Measurements from ENCODE around the gene WDR82. TPM values are rescaled to one million over a fixed set of nuclear protein-coding genes. Genes with fewer than 3 reads are reported as not detected.

The WDR82 gene
- total and polyA plus RNA-seq, 2 experiments from 2014 or later: 25.2 to 71.8 TPM

- TF ChIP-seq, protein P1, sequence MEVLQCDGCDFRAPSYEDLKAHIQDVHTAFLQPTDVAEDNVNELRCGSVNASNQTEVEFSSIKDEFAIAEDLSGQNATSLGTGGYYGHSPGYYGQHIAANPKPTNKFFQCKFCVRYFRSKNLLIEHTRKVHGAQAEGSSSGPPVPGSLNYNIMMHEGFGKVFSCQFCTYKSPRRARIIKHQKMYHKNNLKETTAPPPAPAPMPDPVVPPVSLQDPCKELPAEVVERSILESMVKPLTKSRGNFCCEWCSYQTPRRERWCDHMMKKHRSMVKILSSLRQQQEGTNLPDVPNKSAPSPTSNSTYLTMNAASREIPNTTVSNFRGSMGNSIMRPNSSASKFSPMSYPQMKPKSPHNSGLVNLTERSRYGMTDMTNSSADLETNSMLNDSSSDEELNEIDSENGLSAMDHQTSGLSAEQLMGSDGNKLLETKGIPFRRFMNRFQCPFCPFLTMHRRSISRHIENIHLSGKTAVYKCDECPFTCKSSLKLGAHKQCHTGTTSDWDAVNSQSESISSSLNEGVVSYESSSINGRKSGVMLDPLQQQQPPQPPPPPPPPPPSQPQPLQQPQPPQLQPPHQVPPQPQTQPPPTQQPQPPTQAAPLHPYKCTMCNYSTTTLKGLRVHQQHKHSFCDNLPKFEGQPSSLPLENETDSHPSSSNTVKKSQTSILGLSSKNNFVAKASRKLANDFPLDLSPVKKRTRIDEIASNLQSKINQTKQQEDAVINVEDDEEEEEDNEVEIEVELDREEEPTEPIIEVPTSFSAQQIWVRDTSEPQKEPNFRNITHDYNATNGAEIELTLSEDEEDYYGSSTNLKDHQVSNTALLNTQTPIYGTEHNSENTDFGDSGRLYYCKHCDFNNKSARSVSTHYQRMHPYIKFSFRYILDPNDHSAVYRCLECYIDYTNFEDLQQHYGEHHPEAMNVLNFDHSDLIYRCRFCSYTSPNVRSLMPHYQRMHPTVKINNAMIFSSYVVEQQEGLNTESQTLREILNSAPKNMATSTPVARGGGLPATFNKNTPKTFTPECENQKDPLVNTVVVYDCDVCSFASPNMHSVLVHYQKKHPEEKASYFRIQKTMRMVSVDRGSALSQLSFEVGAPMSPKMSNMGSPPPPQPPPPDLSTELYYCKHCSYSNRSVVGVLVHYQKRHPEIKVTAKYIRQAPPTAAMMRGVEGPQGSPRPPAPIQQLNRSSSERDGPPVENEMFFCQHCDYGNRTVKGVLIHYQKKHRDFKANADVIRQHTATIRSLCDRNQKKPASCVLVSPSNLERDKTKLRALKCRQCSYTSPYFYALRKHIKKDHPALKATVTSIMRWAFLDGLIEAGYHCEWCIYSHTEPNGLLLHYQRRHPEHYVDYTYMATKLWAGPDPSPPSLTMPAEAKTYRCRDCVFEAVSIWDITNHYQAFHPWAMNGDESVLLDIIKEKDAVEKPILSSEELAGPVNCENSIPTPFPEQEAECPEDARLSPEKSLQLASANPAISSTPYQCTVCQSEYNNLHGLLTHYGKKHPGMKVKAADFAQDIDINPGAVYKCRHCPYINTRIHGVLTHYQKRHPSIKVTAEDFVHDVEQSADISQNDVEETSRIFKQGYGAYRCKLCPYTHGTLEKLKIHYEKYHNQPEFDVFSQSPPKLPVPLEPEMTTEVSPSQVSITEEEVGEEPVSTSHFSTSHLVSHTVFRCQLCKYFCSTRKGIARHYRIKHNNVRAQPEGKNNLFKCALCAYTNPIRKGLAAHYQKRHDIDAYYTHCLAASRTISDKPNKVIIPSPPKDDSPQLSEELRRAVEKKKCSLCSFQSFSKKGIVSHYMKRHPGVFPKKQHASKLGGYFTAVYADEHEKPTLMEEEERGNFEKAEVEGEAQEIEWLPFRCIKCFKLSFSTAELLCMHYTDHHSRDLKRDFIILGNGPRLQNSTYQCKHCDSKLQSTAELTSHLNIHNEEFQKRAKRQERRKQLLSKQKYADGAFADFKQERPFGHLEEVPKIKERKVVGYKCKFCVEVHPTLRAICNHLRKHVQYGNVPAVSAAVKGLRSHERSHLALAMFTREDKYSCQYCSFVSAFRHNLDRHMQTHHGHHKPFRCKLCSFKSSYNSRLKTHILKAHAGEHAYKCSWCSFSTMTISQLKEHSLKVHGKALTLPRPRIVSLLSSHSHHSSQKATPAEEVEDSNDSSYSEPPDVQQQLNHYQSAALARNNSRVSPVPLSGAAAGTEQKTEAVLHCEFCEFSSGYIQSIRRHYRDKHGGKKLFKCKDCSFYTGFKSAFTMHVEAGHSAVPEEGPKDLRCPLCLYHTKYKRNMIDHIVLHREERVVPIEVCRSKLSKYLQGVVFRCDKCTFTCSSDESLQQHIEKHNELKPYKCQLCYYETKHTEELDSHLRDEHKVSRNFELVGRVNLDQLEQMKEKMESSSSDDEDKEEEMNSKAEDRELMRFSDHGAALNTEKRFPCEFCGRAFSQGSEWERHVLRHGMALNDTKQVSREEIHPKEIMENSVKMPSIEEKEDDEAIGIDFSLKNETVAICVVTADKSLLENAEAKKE (CRISPR knock-in tag; IDR thresholded peaks at IDR 0.05): no peak
- TF ChIP-seq, protein P2, sequence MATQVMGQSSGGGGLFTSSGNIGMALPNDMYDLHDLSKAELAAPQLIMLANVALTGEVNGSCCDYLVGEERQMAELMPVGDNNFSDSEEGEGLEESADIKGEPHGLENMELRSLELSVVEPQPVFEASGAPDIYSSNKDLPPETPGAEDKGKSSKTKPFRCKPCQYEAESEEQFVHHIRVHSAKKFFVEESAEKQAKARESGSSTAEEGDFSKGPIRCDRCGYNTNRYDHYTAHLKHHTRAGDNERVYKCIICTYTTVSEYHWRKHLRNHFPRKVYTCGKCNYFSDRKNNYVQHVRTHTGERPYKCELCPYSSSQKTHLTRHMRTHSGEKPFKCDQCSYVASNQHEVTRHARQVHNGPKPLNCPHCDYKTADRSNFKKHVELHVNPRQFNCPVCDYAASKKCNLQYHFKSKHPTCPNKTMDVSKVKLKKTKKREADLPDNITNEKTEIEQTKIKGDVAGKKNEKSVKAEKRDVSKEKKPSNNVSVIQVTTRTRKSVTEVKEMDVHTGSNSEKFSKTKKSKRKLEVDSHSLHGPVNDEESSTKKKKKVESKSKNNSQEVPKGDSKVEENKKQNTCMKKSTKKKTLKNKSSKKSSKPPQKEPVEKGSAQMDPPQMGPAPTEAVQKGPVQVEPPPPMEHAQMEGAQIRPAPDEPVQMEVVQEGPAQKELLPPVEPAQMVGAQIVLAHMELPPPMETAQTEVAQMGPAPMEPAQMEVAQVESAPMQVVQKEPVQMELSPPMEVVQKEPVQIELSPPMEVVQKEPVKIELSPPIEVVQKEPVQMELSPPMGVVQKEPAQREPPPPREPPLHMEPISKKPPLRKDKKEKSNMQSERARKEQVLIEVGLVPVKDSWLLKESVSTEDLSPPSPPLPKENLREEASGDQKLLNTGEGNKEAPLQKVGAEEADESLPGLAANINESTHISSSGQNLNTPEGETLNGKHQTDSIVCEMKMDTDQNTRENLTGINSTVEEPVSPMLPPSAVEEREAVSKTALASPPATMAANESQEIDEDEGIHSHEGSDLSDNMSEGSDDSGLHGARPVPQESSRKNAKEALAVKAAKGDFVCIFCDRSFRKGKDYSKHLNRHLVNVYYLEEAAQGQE (IDR thresholded peaks at IDR 0.05; ENCODE audit: unreplicated experiment): no peak
Measured at GRCh38 chr3:52242039-52242438, 36.4 kb downstream of the WDR82 start (continued).

GRCh38 chr3:52240886-52241370, 37.5 kb downstream of the WDR82 start:
- Mint-ChIP-seq H3K27ac (peak overlapping the region; percentile 96), H3K4me3 (peak overlapping the region; percentile 96)

More at GRCh38 chr3:52240886-52241370, 37.5 kb downstream of the WDR82 start:
- Histone ChIP-seq H3K9me2 (ENCODE audit: insufficient read depth) (no peaks in the 10 kb centered on the region), H2AFZ (no peak overlapping the region), H3K4me3 (0 out of 2 replicates have a peak overlapping the region, but pooled peaks have one; percentile 2), H3K4me1 (ENCODE audit: insufficient read depth) (peaks cover 34% of the 10 kb centered on the region), H3K27me3 (ENCODE audit: insufficient read depth) (peaks cover 29% of the 10 kb centered on the region), H3F3A (replicated peaks; ENCODE audit: low read depth) (peaks cover 10% of the 10 kb centered on the region; the same call in 1 of the 2 replicates), H4K20me1 (replicated peaks; ENCODE audit: insufficient read depth) (no peaks in the 10 kb centered on the region; the same call in 1 of the 2 replicates), H3K27ac (ENCODE audit: low read depth) (no peak overlapping the region), H3K79me2 (replicated peaks; ENCODE audit: insufficient read depth) (peaks cover 21% of the 10 kb centered on the region), H3K4me2 (peak overlapping the region; percentile 99; the same call in 1 of the 2 replicates), H3K36me3 (ENCODE audit: insufficient read depth) (no peaks in the 10 kb centered on the region)
- ATAC-seq (no peak), DNase-seq (ENCODE audit: low spot score) (no peak)
- H3K9me3 Mint-ChIP-seq: peaks cover 6% of the 10 kb centered on the region; the same call in 2 of the 3 replicates
- H3K4me1 Mint-ChIP-seq: peaks cover 46% of the 10 kb centered on the region
- peaks cover 12% of the 10 kb centered on the region; the same call in 2 of the 3 replicates for H3K36me3 Mint-ChIP-seq (ENCODE audit: low read depth)
- TF ChIP-seq NANOG (IDR thresholded peaks at IDR 0.05; ENCODE audit: borderline replicate concordance): peak; percentile 23; the same call in 1 of the 2 replicates
- TF ChIP-seq, protein P2 (IDR thresholded peaks at IDR 0.05; ENCODE audit: unreplicated experiment): no peak
- TF ChIP-seq CREB1 (CRISPR knock-in tag; IDR thresholded peaks at IDR 0.05; ENCODE audit: low read depth): no peak
- TF ChIP-seq ZNF114 (CRISPR knock-in tag; IDR thresholded peaks at IDR 0.05): no peak
- H3K27me3 Mint-ChIP-seq (ENCODE audit: insufficient read depth, low read depth, poor library complexity): peaks cover 32% of the 10 kb centered on the region

Data from GM23338 (cell line).